Measurements from ENCODE around the gene PGAM1.
A peak's percentile ranks its signal among the peaks of the same experiment; 100 is the strongest.
"Not testable (repeated sequence)": the region's sequence is repeated elsewhere in the genome, so short reads cannot be mapped to it uniquely, and the experiment has no call there.

Gene PGAM1

GRCh38 chr10:97408496-97408992 lies 17.4 kb upstream of the PGAM1 start:
- no peak for DNase-seq

DNA sequence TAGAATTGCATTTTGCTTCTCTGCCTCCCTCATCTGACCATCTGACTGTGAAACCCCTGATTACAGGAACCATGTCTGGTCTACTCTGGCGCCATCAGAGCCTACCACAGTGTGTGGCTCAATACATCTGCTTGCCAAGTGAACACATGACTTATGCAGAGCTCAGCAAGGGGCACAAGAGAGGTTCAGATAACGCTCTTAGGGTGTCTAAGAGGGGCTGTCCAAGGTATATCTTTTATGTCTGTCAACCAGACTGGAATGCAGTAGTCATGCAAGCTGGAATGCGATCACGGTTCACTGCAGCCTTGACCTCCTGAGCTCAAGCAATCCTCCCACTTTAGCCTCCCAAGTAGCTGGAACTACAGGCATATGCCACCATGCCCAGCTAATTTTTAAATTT lies 14.6 kb upstream of the PGAM1 start:
- no peak for DNase-seq

GRCh38 chr10:97412891-97413304 lies 13.1 kb upstream of the PGAM1 start:
- DNase-seq = no peak

GRCh38 chr10:97416565-97416964 lies 9.4 kb upstream of the PGAM1 start:
- DNase-seq = no peak

DNA sequence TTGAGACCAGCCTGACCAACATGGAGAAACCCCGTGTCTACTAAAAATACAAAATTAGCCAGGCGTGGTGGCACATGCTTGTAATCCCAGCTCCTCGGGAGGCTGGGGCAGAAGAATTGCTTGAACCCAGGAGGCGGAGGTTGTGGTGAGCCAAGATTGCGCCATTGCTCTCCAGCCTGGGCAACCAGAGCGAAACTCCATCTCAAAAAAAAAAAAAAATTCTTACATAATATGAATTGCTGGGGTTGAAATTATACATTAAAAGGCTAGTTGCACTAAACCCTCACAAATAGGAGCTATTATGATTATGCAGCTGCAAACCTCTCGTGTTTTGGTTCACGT lies 2.3 kb upstream of the PGAM1 start:
- not testable (repeated sequence) for DNase-seq

DNA sequence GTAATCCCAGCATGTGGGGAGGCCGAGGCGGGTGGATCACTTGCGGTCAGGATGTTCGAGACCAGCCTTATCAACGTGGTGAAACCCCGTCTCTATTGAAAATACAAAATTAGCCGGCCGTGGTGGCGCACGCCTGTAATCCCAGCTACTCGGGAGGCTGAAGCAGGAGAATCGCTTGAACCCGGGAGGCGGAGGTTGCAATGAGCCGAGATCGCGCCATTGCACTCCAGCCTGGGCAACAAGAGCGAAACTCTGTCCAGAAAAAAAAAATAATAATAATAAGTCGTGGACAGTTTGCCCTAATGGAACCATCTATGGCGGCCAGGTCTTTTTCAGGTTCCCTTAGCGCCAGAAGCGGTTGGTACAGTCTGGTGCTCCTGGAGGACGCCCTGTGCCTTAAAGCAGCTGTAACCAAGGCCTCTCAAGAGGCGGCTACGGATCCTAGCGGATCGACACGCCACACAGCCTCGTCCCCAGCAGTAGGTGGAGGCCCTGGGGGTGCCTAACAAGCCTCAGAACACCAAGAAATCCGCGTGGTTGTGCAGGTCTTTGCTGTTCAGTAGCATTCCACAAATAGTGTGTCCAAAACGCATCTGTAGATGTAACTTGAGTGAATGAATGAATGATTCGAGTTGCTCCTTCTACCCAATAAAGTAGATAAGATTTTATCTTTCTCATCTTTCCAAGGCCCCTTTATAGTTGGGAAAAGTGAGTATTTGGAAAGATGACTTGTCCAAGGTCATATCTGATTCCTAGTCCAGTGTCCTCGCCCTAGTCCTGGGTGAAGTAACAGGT lies 982 bp downstream of the PGAM1 start:
- DNase-seq = peak in 2 of 3 experiments; percentile 18 to 20

GRCh38 chr10:97427571-97428179 lies 1.7 kb downstream of the PGAM1 start:
- peak in 1 of 3 experiments; percentile 12 for DNase-seq

- DNase-seq = no peak
These were observed 2.6 kb downstream of the PGAM1 start for GRCh38 chr10:97428572-97428981.

DNA sequence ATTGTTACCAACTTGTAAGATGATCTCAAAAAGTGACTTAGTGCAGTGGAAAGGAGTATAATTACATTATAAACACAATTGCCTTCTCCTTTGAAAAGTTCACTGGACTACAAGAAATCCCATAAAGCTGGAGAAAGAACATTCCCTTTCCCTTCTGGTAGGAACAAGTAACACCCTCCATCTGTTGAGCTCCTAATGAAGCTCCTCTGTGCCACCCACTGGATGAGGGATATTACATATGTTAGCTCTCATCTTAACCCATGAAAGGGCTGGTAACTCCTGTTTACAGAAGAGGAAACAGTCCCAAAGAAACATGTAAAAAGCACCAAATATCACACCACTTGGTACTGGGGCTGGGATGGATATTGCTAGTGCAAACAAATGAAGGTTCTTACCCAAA lies 8.1 kb downstream of the PGAM1 start:
- DNase-seq = peak in 1 of 3 experiments; percentile 1

DNA sequence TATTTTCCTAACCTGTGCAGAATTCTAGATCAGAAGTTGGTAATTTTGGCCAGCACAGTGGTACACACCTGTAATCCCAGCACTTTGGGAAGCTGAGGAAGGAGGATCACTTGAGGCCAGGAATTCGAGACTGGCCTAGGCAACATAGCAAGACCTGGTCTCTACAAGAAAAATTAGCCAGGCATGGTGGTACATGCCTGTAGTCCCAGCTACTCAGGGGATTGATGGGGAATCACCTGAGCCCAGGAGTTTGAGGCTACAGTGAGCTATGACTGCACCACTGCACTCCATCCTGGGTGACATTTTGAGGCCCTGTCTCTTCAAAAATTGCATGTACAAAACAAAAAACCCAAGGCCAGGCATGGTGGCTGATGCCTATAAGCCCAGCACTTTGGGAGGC lies 8.6 kb downstream of the PGAM1 start:
- no peak for DNase-seq

DNA sequence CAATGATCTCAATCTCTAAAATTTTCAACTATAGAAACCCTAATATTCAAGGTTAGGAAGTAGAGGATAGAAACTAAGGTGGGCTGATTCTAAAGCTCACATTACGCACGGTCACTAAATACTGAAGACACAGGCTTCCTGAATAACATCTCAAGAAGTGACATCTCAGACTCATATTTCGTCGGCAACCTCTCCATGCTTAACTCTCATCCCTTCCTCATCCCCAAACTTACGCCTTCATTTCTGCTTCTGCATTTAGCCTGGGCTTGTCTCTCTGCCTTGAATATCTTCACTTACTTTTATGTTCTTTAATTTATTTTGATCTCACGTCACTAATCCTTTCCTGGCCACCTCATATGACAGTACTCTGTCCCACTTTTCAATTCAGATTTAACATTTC lies 9.2 kb downstream of the PGAM1 start:
- DNase-seq = no peak

DNA sequence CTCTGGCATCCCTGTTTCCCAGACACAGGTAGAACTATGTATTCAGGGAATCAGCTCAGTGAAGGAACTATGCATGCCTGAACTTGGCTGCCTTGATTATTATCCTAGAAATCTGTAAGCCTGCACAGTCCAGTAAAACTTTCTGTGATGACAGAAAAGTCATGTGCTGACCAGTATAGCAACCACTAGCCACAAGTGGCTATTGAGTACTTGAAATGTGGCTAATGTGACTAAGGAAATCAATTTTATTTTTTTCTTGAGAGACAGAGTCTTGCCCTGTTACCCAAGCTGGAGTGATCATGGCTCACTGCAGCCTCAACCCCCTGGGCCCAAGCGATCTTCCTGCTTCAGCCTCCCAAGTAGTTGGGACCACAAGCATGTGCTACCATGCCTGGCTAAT lies 16.3 kb downstream of the PGAM1 start:
- no peak for DNase-seq

DNA sequence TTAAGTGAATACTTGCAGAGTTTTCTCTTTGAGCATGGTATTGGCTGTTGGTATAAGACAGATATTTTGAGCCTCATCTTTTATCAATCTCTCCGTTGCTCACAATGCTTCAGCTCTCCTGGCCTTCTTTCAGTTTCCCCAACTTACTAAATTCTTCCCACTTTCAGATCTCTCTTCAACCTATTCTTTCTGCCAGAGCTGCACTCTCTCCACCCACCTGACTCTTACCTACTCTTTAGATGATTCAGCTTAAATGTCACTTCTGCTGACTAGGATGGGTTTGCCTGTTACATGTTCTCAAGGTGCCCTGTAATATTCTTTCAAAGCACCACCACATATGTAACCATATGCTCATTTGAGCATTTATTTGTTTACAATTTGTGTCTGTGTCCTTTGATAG lies 18.2 kb downstream of the PGAM1 start:
- DNase-seq = no peak

GRCh38 chr10:97445357-97445721 lies 19.3 kb downstream of the PGAM1 start:
- DNase-seq = no peak

DNA sequence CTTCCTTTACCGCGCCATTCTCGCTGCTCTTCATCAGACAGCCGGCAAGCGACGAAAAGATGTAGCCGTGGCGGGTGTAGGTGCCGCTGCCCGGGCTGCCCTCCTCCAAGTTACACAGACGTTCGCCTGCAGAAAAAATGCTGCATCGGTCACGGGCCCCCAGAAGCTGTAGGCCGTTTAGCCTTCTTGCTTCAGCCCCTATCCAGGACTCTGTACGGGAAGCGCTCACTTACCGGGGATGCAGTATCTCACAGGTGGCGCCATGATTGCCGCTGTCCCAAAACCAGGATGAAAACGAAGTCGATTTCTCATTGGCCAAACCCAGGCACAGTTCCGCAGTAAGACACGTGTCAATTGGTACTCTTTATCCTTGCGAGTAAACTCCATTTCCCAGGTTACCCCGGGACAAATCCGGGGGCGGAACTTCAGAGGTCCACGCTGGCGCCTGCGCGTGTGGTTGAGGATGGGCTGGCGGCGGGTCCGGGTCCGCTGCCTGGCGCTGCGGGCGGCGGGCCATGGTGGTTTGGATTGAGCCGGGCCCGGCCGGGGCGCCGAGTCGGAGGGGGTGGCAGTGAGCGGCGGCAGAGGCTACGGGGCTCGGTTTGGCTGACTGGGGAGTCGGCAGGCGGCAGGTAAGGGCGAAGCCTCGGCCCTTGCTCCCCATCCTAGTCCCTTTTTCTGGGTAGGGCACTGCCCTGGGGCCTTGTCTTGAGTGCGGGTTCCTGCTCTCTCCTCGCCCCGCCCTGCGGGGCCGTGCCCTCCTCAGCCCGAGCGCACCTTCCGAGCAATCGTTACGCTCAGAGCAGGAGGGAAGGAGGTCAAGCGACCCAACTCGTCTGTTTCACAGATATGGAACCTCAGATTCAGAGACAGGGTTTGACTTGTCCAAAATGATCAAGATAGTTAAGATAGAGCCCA lies 20.0 kb downstream of the PGAM1 start, which contains the start of the genes EXOSC1 and ZDHHC16:
Gene EXOSC1 (minus strand): TSS at position 285 of the 918 bp plus-strand sequence. CDS start 21 bp downstream, at position 264.
Gene ZDHHC16 (plus strand): TSS at position 454 of the 918 bp plus-strand sequence. CDS start 5,501 bp downstream, outside the sequence.
- DNase-seq = peak; percentile 85 to 94 (median 89)

GRCh38 chr10:97450828-97451227 lies 24.8 kb downstream of the PGAM1 start:
- no peak for DNase-seq

- no peak for DNase-seq
These were observed 25.6 kb downstream of the PGAM1 start for GRCh38 chr10:97451605-97452004.

GRCh38 chr10:97452352-97452751 lies 26.4 kb downstream of the PGAM1 start:
- DNase-seq = no peak

GRCh38 chr10:97454330-97455036 lies 28.5 kb downstream of the PGAM1 start:
- no peak for DNase-seq

DNA sequence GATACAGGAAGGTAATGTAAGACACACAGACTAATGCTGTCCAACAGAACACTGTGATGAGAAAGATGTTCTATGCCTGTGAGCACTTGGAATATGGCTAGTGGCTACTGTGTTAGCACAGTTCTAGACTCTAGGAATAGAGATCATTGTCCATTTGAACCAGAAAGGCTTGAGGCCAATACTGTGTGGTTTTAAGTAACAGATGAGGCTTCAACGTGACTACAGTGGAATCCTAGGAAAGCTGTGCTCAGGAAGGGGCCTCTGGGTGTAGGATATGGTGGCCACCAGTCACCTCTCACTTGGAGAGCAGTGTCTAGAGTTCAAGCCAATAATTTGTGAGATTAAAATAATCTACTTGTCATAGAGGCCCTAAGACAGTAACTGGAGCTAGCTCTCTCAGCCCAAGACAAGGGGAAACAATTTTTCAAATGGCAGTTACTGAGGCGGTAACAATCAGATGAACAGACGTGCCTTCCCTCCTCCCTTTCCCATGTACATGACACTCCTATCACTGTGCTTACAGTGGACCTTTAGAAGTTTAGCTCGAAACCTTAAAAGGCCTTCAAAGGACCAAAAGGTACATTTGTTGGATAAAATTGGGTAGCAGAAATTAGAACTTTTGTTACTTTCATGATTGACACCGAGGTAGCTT lies 30.2 kb downstream of the PGAM1 start:
- no peak for DNase-seq

DNA sequence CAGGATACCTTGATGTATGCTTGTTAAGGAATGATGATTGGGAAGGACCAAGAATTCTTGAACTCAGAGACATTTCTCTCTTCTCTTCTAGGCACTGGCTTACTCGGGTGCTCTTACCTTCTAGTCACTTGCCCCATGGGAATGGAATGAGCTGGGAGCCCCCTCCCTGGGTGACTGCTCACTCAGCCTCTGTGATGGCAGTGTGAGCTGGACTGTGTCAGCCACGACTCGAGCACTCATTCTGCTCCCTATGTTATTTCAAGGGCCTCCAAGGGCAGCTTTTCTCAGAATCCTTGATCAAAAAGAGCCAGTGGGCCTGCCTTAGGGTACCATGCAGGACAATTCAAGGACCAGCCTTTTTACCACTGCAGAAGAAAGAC lies 30.7 kb downstream of the PGAM1 start:
- DNase-seq = no peak

GRCh38 chr10:97459111-97459510 lies 33.1 kb downstream of the PGAM1 start:
- no peak for DNase-seq
